Measurements from ENCODE around the gene CLIP2.
"Not testable (repeated sequence)": the region's sequence is repeated elsewhere in the genome, so short reads cannot be mapped to it uniquely, and the experiment has no call there.

CLIP2 gene

GRCh38 chr7:74254129-74254857, 34.9 kb upstream of the CLIP2 start, which contains the start of gene RFC2:
Gene RFC2 (minus strand): TSS chr7:74254399. CDS start chr7:74254383, 16 bp downstream.
- TF ChIP-seq GLIS3 (CRISPR knock-in tag; IDR thresholded peaks at IDR 0.05) (no peak), ZC3H10 (CRISPR knock-in tag; IDR thresholded peaks at IDR 0.05) (no peak), ZNF565 (CRISPR knock-in tag; conservative IDR thresholded peaks at IDR 0.05; ENCODE audit: low read depth) (no peak), TSHZ2 (CRISPR knock-in tag; IDR thresholded peaks at IDR 0.05) (peak; percentile 32; the same call in 1 of the 2 replicates), CSRNP3 (CRISPR knock-in tag; IDR thresholded peaks at IDR 0.05) (no peak), TCF4 (CRISPR knock-in tag; IDR thresholded peaks at IDR 0.05; ENCODE audit: borderline replicate concordance) (no peak)
- peak; percentile 96 for ATAC-seq

- ATAC-seq: peak; percentile 1; the same call in 1 of the 3 replicates
- TF ChIP-seq ISL1 (CRISPR knock-in tag; IDR thresholded peaks at IDR 0.05) (no peak), POU6F1 (CRISPR knock-in tag; IDR thresholded peaks at IDR 0.05; ENCODE audit: borderline replicate concordance, low read depth) (no peak), ZNF565 (CRISPR knock-in tag; conservative IDR thresholded peaks at IDR 0.05; ENCODE audit: low read depth) (no peak), TSHZ2 (CRISPR knock-in tag; IDR thresholded peaks at IDR 0.05) (0 out of 2 replicates have a peak, but pooled peaks have one; percentile 11), CSDC2 (CRISPR knock-in tag; IDR thresholded peaks at IDR 0.05) (no peak), TOX (CRISPR knock-in tag; IDR thresholded peaks at IDR 0.05; ENCODE audit: borderline replicate concordance) (no peak), CREB5 (CRISPR knock-in tag; IDR thresholded peaks at IDR 0.05; ENCODE audit: low read depth) (no peak)
Observed at GRCh38 chr7:74254858-74255379, 34.3 kb upstream of the CLIP2 start.

GRCh38 chr7:74255461-74255860, 33.7 kb upstream of the CLIP2 start:
- not testable (repeated sequence) for ATAC-seq

- no peak for TF ChIP-seq ZNF565 (CRISPR knock-in tag; conservative IDR thresholded peaks at IDR 0.05; ENCODE audit: low read depth)
- no peak for TF ChIP-seq GLIS3 (CRISPR knock-in tag; IDR thresholded peaks at IDR 0.05)
- no peak for TF ChIP-seq PATZ1 (CRISPR knock-in tag; IDR thresholded peaks at IDR 0.05; ENCODE audit: borderline replicate concordance)
- no peak for TF ChIP-seq ARNTL (CRISPR knock-in tag; IDR thresholded peaks at IDR 0.05; ENCODE audit: borderline replicate concordance, low read depth)
- no peak for TF ChIP-seq PPARA (CRISPR knock-in tag; IDR thresholded peaks at IDR 0.05; ENCODE audit: borderline replicate concordance)
- no peak for TF ChIP-seq CREB5 (CRISPR knock-in tag; IDR thresholded peaks at IDR 0.05; ENCODE audit: low read depth)
- no peak for TF ChIP-seq ESRRG (CRISPR knock-in tag; IDR thresholded peaks at IDR 0.05)
- no peak for TF ChIP-seq TOX (CRISPR knock-in tag; IDR thresholded peaks at IDR 0.05; ENCODE audit: borderline replicate concordance)
- TF ChIP-seq ZFP3 (CRISPR knock-in tag; IDR thresholded peaks at IDR 0.05): no peak
- no peak for ATAC-seq
Observed at GRCh38 chr7:74256491-74257408, 32.5 kb upstream of the CLIP2 start.

Measured in SK-N-SH treated with all-trans-retinoic acid at 6 μM for 48 hours (cell line).